Activated effector memory CD4-positive, alpha-beta T cell treated with anti-CD3 and anti-CD28 coated beads, Interleukin-2, amount 50 U/mL, for 16 hours (primary cell): ENCODE data around the gene MLXIPL.
A peak's percentile ranks its signal among the peaks of the same experiment; 100 is the strongest.
"Not testable (repeated sequence)": the region's sequence is repeated elsewhere in the genome, so short reads cannot be mapped to it uniquely, and the experiment has no call there.

Source experiments
- DNase-seq: peaks from one replicate; pipeline ENCODE4 v3.0.0-alpha.2; 2020

The MLXIPL gene

GRCh38 chr7:73611017-73611555, 13.2 kb downstream of the MLXIPL start:
- no peak for DNase-seq

GRCh38 chr7:73610105-73610504, 14.2 kb downstream of the MLXIPL start:
- DNase-seq: no peak

- DNase-seq: not testable (repeated sequence)
These were observed 16.7 kb downstream of the MLXIPL start for GRCh38 chr7:73607692-73607983.

GRCh38 chr7:73606801-73607691, 17.3 kb downstream of the MLXIPL start:
- DNase-seq: peak; percentile 89

GRCh38 chr7:73605601-73606220, 18.6 kb downstream of the MLXIPL start:
- DNase-seq: no peak

GRCh38 chr7:73602721-73603651, 21.3 kb downstream of the MLXIPL start:
- no peak for DNase-seq

GRCh38 chr7:73599916-73600315, 24.4 kb downstream of the MLXIPL start:
- no peak for DNase-seq

GRCh38 chr7:73599151-73599882, 25.0 kb downstream of the MLXIPL start:
- no peak for DNase-seq

GRCh38 chr7:73597978-73598782, 26.1 kb downstream of the MLXIPL start:
- no peak for DNase-seq

GRCh38 chr7:73596191-73597065, 27.9 kb downstream of the MLXIPL start:
- no peak for DNase-seq

GRCh38 chr7:73595358-73595757, 29.0 kb downstream of the MLXIPL start:
- no peak for DNase-seq

GRCh38 chr7:73593207-73594045, 30.9 kb downstream of the MLXIPL start:
- no peak for DNase-seq

GRCh38 chr7:73586911-73587310, 37.4 kb downstream of the MLXIPL start:
- no peak for DNase-seq

GRCh38 chr7:73585196-73585595, 39.1 kb downstream of the MLXIPL start:
- DNase-seq: no peak

- DNase-seq: no peak
These were observed 41.6 kb downstream of the MLXIPL start for GRCh38 chr7:73582664-73583202.

GRCh38 chr7:73581006-73581405, 43.3 kb downstream of the MLXIPL start:
- not testable (repeated sequence) for DNase-seq

- DNase-seq: peak; percentile 99
These were observed 45.8 kb downstream of the MLXIPL start, which contains the start of gene TBL2 for GRCh38 chr7:73578342-73579128. Gene TBL2 (minus strand): TSS chr7:73578579. CDS start chr7:73578549, 30 bp downstream.
